Measurements from ENCODE around the gene SORCS1.

SORCS1 gene

GRCh38 chr10:107103174-107104025 is 61.1 kb downstream of the SORCS1 start:
- no peak for DNase-seq

DNA sequence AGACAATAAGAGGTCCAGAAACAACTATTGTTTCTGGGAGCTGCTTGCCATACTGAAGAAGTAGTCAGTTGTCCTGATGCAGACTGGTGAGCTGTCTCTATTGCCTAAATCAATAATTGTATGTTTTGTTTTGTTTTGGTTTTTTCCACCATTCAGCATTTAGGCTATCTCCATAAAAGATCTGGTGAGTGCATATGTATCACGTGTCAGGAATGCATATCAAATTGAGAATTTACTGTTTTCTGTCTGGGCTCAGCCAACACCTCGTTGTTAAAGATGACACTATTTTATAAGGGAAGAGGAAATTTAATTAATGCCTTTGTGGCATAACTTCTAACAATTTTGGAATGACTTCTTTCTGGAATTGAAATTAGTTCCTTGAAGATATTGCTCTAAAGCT is 66.2 kb downstream of the SORCS1 start:
- DNase-seq, result no peak

- DNase-seq, result no peak
Observed at GRCh38 chr10:107094824-107095522, 69.5 kb downstream of the SORCS1 start.

DNA sequence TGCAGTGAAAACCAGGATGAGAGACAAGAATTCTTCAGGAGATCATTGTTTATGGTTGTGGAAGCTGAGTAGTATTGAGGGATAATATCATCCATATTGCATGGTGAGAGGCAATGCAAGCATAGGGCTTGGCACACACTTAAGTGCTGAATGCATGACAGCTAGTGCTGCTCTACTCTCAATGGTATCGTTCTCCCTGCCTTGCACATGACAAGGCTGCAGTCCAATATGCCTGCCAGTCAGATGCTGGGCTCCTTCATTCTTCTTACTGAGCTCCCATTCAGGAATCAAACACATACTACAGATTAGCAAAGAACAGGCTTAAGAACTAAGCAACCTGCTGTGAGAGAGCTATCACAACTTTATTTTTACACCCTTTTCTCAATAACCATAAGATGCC is 72.2 kb downstream of the SORCS1 start:
- DNase-seq, result no peak

DNA sequence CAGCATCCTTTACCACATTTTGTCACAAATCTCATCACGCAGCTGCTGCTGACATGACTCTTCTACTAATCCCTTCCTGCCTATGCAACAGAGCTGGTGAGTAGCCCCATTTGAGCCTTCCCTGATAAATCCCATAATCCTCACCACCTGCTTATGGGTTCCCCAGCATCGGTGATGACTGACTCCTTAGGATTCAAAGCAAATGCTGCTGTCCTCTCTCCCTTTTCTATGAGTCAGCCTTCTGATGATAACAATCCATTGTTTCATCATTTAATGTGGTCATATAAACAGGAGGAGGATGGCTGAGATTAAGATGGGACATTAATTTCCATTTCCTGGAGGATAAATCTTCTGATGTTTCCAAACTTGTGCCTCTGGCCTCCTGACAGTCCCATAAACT is 73.4 kb downstream of the SORCS1 start:
- no peak for DNase-seq

- no peak for DNase-seq
Observed at GRCh38 chr10:107085665-107086525, 78.6 kb downstream of the SORCS1 start.

DNA sequence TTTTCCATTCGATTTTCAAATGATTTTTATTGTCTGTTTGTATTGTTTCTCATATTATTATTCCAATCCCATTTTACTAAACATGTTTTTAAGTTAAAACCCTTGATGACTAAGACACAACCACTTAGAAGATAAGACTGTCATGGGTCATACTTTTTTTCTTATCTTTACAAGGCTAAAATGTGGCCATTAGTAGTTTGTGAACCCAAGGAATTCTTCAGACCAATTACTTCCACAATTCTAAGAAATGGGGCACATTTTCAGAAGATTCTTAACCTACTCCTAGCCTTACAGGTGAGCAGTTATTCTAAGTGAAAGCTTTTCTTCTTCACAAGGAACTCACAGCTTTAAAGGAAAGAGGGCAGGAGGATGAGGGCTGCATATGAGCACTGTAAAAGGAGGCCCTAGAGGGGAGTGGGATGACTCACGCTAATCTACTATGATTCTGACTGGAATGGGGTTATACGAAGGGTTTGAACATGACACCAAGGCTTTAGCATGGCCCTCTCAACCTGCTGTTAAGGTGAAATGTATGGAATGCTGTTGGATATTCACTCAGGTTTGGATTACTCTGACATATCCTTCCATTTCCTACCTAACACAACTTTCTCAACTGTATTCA is 81.0 kb downstream of the SORCS1 start:
- no peak for DNase-seq

- no peak for DNase-seq
Observed at GRCh38 chr10:107081644-107082043, 82.9 kb downstream of the SORCS1 start.

DNA sequence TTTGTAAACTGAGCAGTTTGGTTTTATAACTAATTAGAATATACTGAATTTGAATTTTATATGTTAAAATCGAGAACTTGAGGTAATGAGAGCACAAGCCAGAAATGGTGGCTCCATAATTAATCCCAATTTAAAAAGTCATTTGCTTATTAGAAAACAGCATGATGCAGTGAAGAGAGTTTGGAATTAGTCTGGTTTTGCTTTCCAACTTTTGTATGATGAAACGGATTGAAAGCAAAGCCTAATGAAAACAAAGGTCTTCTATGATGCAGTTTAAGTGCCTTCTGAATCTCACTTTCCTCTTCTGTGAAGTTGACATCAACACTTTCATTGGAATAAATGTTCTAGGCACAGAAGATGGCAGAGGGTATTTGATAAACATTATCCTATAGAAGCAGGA is 89.4 kb downstream of the SORCS1 start:
- no peak for DNase-seq

DNA sequence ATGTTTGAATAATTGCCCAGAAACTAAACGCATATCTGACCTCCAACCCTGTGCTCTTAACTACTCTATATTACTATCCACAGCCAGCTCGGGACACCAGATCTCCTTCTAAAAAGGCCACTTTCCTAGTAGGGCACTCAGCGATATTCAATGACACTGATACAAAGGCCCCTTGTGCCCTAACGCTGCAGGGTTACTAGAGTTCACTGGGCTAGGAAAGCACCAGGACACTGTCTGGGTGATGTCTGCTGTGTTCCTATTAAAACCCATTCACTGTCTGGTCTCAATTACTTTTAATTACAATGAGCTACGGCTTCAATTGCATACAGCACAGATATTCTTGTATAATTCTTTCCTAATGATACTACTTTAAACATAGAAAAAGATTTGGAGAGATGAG is 91.7 kb downstream of the SORCS1 start:
- DNase-seq, result no peak

DNA sequence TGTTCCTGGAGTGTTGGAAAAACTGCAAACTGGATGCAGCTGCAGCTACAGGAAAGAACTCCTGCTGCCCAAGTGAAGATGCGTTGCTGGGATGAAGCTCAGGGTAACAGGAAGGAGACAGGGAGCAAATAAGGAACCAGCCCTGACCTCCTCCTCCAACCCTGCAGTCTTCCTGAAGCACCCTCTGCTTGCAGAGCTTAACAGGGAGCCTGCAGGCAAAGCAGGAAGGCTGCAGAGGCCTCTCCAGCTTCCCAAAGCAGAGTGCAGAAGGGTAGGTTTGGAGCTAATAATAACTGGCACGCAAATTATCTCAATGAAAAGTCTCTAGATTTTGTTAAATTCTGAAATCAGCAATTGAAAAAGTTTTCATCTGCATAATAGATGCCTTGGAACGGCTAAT is 92.5 kb downstream of the SORCS1 start:
- no peak for DNase-seq

DNA sequence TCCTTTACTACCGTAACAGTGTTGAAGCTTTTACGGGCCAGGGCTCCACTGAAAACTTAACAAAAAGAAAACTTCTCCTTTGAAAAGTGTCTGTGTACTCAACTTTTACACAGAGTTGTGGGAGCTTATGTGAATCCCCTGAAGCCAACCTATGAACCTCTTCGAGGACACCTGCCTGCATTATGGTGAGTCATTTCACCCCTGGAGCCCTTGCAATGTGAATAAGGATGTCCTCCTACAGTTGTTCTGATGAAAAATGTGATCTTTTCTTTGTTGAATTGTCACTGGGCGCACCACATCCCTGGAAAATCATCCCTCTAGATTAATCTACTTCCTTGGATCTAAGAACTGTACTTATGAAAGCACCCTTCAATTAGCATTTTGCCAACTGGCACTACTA is 93.2 kb downstream of the SORCS1 start:
- no peak for DNase-seq

GRCh38 chr10:107067843-107068242 is 96.7 kb downstream of the SORCS1 start:
- no peak for DNase-seq

- DNase-seq, result no peak
Observed at GRCh38 chr10:107064075-107064474, 100.4 kb downstream of the SORCS1 start.

GRCh38 chr10:107059872-107060271 is 104.6 kb downstream of the SORCS1 start:
- DNase-seq, result no peak

DNA sequence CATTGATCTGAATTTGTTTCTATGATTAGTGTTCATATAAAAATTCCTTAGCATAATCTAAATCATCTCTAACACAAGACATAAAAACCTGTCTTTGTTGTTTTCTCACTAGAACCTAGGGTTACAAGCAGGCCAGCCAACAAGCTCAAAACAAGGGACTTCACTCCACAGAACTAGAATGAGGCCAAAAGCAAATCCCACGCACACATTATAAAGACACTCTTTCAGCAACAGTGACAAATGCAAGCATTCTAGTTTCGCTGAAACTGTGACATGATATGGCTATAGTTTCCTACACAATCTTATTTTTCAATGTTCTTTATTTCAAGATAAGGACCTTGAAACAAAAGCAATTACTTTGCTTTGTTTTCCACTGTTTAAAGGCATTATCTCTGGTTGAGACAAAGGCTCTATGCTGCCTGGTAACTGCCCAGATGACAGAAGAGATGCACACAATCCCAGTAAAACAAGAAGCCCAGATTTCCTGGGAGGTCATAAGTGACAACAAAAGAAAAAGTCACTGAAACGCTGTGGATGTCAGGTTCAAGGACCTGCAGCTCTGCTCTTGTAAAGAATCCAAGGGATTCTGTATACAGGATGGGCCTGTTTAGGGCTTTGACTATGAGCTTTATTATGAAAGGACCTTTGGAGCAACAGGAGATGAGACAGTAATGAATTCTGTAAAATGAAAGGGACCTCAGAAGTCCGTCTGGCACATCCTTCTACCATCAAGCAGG is 105.3 kb downstream of the SORCS1 start:
- no peak for DNase-seq

GRCh38 chr10:107058331-107058730 is 106.2 kb downstream of the SORCS1 start:
- DNase-seq, result no peak

DNA sequence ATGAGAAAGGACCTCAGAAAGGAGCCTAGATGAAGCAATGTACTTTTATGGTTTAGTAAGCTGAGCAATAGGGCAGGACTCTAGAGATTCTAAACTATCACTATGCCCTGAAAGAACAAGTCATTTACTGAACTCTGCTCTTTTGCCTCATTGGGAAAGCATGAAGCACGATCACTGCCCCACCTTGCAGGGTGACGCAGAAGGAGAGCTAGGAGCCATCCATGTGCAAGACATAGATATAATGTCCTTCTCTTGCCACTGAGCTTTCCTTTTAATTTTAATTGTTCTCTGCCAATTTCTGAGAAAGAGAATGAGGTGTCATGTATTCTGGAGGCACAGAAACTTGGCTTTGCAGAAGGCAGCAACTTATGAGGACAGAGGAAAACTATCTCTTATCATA is 108.3 kb downstream of the SORCS1 start:
- DNase-seq, result no peak

DNA sequence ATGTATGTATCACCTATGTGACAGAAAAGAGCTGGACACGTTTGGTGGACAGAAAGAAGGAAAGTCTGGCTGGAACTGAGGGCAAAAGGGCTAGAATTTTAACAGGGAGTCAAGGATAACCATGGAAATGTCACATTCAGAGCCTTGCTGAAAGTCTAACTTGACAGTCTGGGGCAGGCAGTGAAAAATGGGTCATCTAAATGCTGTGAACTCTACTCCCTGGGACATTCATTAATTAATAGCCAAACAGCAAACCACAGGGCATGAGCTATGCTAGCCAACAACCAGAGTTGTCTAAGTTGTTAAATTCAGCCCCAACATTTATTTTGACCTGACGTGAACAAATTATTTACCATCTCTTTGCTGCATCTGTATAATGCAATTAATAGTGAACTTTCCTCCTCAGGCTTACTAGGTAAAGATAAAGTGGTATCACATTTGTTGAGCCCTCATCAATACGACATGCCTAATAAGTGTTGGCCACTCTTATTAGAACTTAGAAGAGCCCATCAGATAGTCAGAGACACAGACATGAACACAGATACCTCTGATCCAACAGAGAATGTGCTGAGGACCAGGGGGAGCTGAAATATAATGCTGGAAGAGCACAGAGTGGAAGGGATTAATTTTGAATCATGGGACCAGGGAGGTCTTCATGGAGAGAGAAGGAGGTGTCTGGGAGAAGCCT is 109.9 kb downstream of the SORCS1 start:
- DNase-seq, result no peak

- no peak for DNase-seq
Observed at GRCh38 chr10:107051769-107052168, 112.7 kb downstream of the SORCS1 start.

GRCh38 chr10:107043461-107043860 is 121.0 kb downstream of the SORCS1 start:
- DNase-seq, result no peak
